BJ (cell line): ENCODE results near the gene PAK5. TPM values are rescaled to one million over a fixed set of nuclear protein-coding genes. Genes with fewer than 3 reads are reported as not detected.

Source experiments
- CTCF ChIA-PET: fragments of 350-600 bp; formaldehyde crosslinking; extraction: SDS; loops from one replicate; lab custom pipeline; 2021; ENCODE audit warnings: antibody characterized with exemption, inconsistent platforms; lab: Yijun Ruan, JAX
- POLR2A ChIA-PET: fragments of 300-600 bp; sonication (Branson Sonifier 250); formaldehyde crosslinking; extraction: SDS; loops from one replicate; lab custom pipeline; 2021; ENCODE audit warnings: antibody characterized with exemption; lab: Charles Lee
- DNase-seq: peaks from one replicate; pipeline ENCODE4 v3.0.0-alpha.2; 2011; ENCODE audit warnings: low read depth
- H3K27me3 ChIP-seq: 2 replicates; pipeline ENCODE4 v1.6.0; 2011; ENCODE audit warnings: low read length; ENCODE audit not compliant: control insufficient read depth, insufficient read depth
- H3K36me3 ChIP-seq: 2 replicates; pipeline ENCODE4 v1.5.1; 2011; ENCODE audit warnings: low read length; ENCODE audit not compliant: control insufficient read depth, insufficient read depth
- H3K4me3 ChIP-seq: 2 replicates; pipeline ENCODE4 v1.5.1; 2011; ENCODE audit warnings: low read depth, mild to moderate bottlenecking, control low read depth, low read length
- polyA plus RNA-seq: library from polyadenylated mRNA; depleted of rRNA; stranded (reverse); fragments of >200 nt; gene quantifications from 2 replicates; pipeline ENCODE4 v1.2.3, GENCODE V29; 2011
- TF ChIP-seq, protein P1 (sequence below): IDR thresholded peaks from 2 replicates; pipeline ENCODE4 v1.5.1; 2011; ENCODE audit warnings: low read depth, mild to moderate bottlenecking, control low read depth, inconsistent platforms, low read length, moderate library complexity; ENCODE audit not compliant: insufficient read depth

PAK5 gene
- polyA plus RNA-seq, 1 experiment, result not detected

DNA sequence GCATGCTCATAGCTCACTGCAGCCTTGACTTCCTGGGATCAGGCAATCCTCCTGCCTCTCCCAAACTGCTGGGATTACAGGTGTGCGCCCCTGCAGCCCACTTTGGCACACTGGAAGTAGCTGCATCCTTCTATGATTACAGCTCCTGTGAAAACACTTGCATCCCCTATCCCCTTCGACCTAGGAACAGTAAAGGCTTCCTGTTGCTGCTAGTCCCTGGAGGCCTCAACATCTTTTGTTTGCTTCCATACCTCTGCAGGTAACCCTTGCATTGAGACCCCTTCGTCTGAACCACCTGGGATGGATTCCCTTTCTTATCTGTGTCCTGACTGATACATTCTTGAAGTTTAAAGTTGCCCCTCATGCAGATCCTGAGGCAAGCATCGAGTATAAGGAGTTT lies 152.4 kb downstream of the PAK5 start:
- ChIA-PET CTCF (interaction anchor here (1.1 kb wide), 1 partner anchor 69 kb away, joined by 3 read pairs; no protein-coding TSS in a partner anchor), POLR2A (no interaction called here)
- H3K36me3 ChIP-seq, result no peaks in the 10 kb centered on the region

GRCh38 chr20:9686001-9686400 lies 152.9 kb downstream of the PAK5 start:
- ChIA-PET POLR2A (no interaction called here), CTCF (no interaction called here)
- no peak overlapping the region for H3K4me3 ChIP-seq
- TF ChIP-seq, protein P1, sequence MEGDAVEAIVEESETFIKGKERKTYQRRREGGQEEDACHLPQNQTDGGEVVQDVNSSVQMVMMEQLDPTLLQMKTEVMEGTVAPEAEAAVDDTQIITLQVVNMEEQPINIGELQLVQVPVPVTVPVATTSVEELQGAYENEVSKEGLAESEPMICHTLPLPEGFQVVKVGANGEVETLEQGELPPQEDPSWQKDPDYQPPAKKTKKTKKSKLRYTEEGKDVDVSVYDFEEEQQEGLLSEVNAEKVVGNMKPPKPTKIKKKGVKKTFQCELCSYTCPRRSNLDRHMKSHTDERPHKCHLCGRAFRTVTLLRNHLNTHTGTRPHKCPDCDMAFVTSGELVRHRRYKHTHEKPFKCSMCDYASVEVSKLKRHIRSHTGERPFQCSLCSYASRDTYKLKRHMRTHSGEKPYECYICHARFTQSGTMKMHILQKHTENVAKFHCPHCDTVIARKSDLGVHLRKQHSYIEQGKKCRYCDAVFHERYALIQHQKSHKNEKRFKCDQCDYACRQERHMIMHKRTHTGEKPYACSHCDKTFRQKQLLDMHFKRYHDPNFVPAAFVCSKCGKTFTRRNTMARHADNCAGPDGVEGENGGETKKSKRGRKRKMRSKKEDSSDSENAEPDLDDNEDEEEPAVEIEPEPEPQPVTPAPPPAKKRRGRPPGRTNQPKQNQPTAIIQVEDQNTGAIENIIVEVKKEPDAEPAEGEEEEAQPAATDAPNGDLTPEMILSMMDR, result no peak
- no peak for DNase-seq
- no peaks in the 10 kb centered on the region for H3K27me3 ChIP-seq
- H3K36me3 ChIP-seq, result no peaks in the 10 kb centered on the region

More for the DNA sequence above, 152.4 kb downstream of the PAK5 start:
- TF ChIP-seq, protein P1, result no peak
- DNase-seq, result no peak
- no peaks in the 10 kb centered on the region for H3K27me3 ChIP-seq
- no peak overlapping the region for H3K4me3 ChIP-seq

DNA sequence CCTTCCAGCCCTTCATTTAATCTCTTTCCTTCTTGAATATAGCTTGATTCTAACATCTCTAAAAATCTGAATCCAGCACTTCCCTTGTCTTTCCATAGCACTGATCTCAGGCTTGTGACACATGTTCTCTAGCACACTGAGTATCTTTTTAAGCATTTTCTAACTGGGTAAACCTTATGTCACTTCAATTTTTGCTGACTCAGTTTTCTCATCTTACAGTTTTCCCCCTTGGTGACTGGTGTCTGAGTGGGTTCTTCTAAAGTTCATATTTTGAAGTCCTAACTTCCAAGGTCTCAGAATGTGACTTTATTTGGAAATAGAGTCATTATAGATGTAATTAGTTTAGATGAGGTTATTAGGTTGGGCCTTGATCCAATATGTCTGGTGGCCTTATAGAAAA lies 153.9 kb downstream of the PAK5 start:
- H3K27me3 ChIP-seq, result no peaks in the 10 kb centered on the region
- no peaks in the 10 kb centered on the region for H3K36me3 ChIP-seq
- TF ChIP-seq, protein P1, result no peak
- POLR2A ChIA-PET, result no interaction called here
- H3K4me3 ChIP-seq, result no peak overlapping the region
- no peak for DNase-seq
- CTCF ChIA-PET, result interaction anchor here (1.1 kb wide), 1 partner anchor 227 kb away, joined by 5 read pairs; no protein-coding TSS in a partner anchor

DNA sequence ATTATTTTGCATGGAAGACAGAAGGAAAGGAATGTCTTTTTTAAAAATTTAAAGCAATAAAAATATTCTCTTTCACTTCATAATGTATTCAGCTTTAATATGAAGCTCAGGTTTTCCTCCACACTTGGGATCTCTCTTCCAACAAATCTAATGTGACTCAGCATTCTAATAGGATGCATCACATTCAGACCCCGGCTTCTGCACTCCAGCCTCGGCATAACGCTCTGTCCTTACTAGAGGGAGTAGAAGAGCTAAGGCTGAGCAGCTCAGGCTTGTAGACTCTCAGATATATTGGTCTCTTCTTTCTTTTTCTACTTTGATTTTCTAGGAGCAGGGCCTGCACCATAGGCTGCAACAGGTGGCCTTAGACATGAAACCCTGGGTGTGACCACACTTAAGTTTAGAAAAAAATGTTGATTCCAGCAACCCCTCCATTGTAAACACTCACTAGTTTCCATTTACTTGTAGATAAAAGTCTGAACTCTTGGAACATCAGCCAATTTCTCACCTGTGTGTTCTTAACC lies 161.7 kb downstream of the PAK5 start:
- H3K36me3 ChIP-seq, result no peaks in the 10 kb centered on the region
- DNase-seq, result no peak
- TF ChIP-seq, protein P1, result no peak
- H3K4me3 ChIP-seq, result no peak overlapping the region
- ChIA-PET CTCF (no interaction called here), POLR2A (no interaction called here)
- no peaks in the 10 kb centered on the region for H3K27me3 ChIP-seq

- Histone ChIP-seq H3K27me3 (no peaks in the 10 kb centered on the region), H3K4me3 (no peak overlapping the region), H3K36me3 (no peaks in the 10 kb centered on the region)
- no peak for DNase-seq
- ChIA-PET CTCF (no interaction called here), POLR2A (no interaction called here)
- TF ChIP-seq, protein P1, result no peak
Observed at GRCh38 chr20:9672981-9673380, 165.9 kb downstream of the PAK5 start.
